ENCODE measurements around the gene EHD4. TPM values are rescaled to one million over a fixed set of nuclear protein-coding genes. Genes with fewer than 3 reads are reported as not detected.

The EHD4 gene
- polyA plus RNA-seq, 1 donor (not counting 4 experiments of a cell fraction or from before 2014, with no cell fraction given), result 31.5 TPM

GRCh38 chr15:41894251-41894790, 78.0 kb downstream of the EHD4 start:
- no peak for FAIRE-seq
- Histone ChIP-seq H3K27ac (ENCODE audit: control insufficient read depth, insufficient read depth, low read length) (peak overlapping the region; percentile 77), H3K79me2 (ENCODE audit: control insufficient read depth, insufficient read depth, low read length) (no peaks in the 10 kb centered on the region), H3K4me2 (ENCODE audit: control insufficient read depth, extremely low read depth, insufficient read depth, low read depth, low read length) (peak overlapping the region; percentile 65), H3K4me3 (ENCODE audit: control insufficient read depth in 2 of 3, extremely low read depth in 1 of 3, insufficient read depth in 2 of 3, low read depth in 1 of 3, low read length in 3 of 3) (peak overlapping the region in 1 of 3 experiments; percentile 30), H2AFZ (ENCODE audit: control insufficient read depth, low read length) (peak overlapping the region; percentile 39), H3K9me1 (ENCODE audit: control insufficient read depth, extremely low read depth, insufficient read depth, low read length) (no peaks in the 10 kb centered on the region), H3K27me3 (ENCODE audit: control insufficient read depth, extremely low read depth, insufficient read depth, low read length) (no peaks in the 10 kb centered on the region), H4K20me1 (ENCODE audit: control insufficient read depth, extremely low read depth, insufficient read depth, low read length) (no peaks in the 10 kb centered on the region), H3K9ac (ENCODE audit: control insufficient read depth, extremely low read depth, insufficient read depth, low read length) (peak overlapping the region; percentile 72), H3K36me3 (ENCODE audit: control insufficient read depth in 2 of 2, extremely low read depth in 1 of 2, insufficient read depth in 2 of 2, low read length in 2 of 2) (peaks cover 2 to 10% of the 10 kb centered on the region in 2 experiments), H3K4me1 (ENCODE audit: control insufficient read depth, extremely low read depth, insufficient read depth, low read length) (peaks cover 19% of the 10 kb centered on the region), H3K9me3 (ENCODE audit: control insufficient read depth, low read depth, low read length) (no peaks in the 10 kb centered on the region)
- TF ChIP-seq, protein P1, sequence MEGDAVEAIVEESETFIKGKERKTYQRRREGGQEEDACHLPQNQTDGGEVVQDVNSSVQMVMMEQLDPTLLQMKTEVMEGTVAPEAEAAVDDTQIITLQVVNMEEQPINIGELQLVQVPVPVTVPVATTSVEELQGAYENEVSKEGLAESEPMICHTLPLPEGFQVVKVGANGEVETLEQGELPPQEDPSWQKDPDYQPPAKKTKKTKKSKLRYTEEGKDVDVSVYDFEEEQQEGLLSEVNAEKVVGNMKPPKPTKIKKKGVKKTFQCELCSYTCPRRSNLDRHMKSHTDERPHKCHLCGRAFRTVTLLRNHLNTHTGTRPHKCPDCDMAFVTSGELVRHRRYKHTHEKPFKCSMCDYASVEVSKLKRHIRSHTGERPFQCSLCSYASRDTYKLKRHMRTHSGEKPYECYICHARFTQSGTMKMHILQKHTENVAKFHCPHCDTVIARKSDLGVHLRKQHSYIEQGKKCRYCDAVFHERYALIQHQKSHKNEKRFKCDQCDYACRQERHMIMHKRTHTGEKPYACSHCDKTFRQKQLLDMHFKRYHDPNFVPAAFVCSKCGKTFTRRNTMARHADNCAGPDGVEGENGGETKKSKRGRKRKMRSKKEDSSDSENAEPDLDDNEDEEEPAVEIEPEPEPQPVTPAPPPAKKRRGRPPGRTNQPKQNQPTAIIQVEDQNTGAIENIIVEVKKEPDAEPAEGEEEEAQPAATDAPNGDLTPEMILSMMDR (optimal IDR thresholded peaks at IDR 0.05 in 1 of 3, IDR thresholded peaks at IDR 0.05 in 1 of 3, conservative IDR thresholded peaks at IDR 0.05 in 1 of 3; ENCODE audit: extremely low read depth in 1 of 3, insufficient read depth in 2 of 3, low read length in 3 of 3), result no peak
- no peak for TF ChIP-seq EZH2 (IDR thresholded peaks at IDR 0.05; ENCODE audit: low read length)
- DNase-seq (ENCODE audit: low read depth, low spot score), result no peak
- dilution Hi-C loops (cut with MboI; ENCODE audit: extremely low pct_ligation_motif_present, low sequenced_read_pairs), result no loop called here

DNA sequence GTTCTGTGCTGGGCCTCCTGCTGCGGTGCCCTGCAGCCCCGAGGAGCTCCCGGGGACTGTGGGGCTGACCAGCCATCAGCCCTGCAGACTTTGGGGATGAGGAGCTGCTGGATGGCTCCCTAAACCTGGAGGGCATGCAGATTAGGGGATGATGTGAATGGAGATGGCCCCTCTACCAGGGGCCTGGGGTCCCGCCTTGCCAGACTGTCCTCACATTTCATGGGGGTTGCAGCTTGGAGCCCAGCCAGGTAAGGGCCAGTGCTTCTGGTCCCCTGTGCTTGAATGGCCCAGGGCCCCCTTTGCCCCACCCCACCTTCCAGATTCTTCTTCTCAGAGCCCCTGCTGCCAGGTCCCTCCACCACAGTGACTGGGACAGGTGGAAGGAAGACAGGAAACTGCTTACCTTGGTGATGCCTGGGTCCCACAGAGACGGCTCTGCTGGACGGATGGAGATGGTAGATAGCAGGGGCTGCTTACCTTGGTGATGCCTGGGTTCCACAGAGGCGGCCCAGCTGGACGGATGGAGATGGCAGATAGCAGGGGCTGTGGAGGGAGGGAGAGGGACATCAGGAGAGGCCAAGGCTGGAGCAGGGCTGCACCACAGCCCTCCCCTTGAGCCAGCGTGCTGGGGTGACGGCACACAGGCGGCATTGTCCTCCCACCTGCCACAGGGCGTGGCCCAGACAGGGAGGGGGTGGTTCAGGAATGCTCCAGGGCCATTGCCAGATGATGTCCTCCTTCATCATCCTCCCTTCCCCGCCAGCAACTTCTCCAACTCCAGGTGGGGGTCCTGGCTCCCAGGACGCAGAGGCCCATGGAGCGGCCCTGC, 78.7 kb downstream of the EHD4 start, which contains the start of gene SPTBN5:
SPTBN5 (minus strand) TSS at position 632 of the 829 bp plus-strand sequence; CDS start at position 76, 556 bp downstream.
- Histone ChIP-seq H3K9me1 (ENCODE audit: control insufficient read depth, extremely low read depth, insufficient read depth, low read length) (no peaks in the 10 kb centered on the region), H3K79me2 (ENCODE audit: control insufficient read depth, insufficient read depth, low read length) (no peaks in the 10 kb centered on the region), H3K27me3 (ENCODE audit: control insufficient read depth, extremely low read depth, insufficient read depth, low read length) (no peaks in the 10 kb centered on the region), H3K27ac (ENCODE audit: control insufficient read depth, insufficient read depth, low read length) (peak within 1 kb of the TSS; percentile 77), H3K4me1 (ENCODE audit: control insufficient read depth, extremely low read depth, insufficient read depth, low read length) (peaks cover 19% of the 10 kb centered on the region), H4K20me1 (ENCODE audit: control insufficient read depth, extremely low read depth, insufficient read depth, low read length) (no peaks in the 10 kb centered on the region), H3K4me2 (ENCODE audit: control insufficient read depth, extremely low read depth, insufficient read depth, low read depth, low read length) (peak within 1 kb of the TSS; percentile 65), H3K9ac (ENCODE audit: control insufficient read depth, extremely low read depth, insufficient read depth, low read length) (peak within 1 kb of the TSS; percentile 72), H3K36me3 (ENCODE audit: control insufficient read depth in 2 of 2, extremely low read depth in 1 of 2, insufficient read depth in 2 of 2, low read length in 2 of 2) (peaks cover 0 to 10% of the 10 kb centered on the region in 2 experiments), H3K4me3 (ENCODE audit: control insufficient read depth in 2 of 3, extremely low read depth in 1 of 3, insufficient read depth in 2 of 3, low read depth in 1 of 3, low read length in 3 of 3) (peak within 1 kb of the TSS in 2 of 3 experiments; percentile 9 to 30), H2AFZ (ENCODE audit: control insufficient read depth, low read length) (peak within 1 kb of the TSS; percentile 39), H3K9me3 (ENCODE audit: control insufficient read depth, low read depth, low read length) (no peaks in the 10 kb centered on the region)
- dilution Hi-C loops (cut with MboI; ENCODE audit: extremely low pct_ligation_motif_present, low sequenced_read_pairs), result no loop called here
- TF ChIP-seq, protein P1 (optimal IDR thresholded peaks at IDR 0.05 in 1 of 3, IDR thresholded peaks at IDR 0.05 in 1 of 3, conservative IDR thresholded peaks at IDR 0.05 in 1 of 3; ENCODE audit: extremely low read depth in 1 of 3, insufficient read depth in 2 of 3, low read length in 3 of 3), result no peak
- no peak for TF ChIP-seq EZH2 (IDR thresholded peaks at IDR 0.05; ENCODE audit: low read length)
- FAIRE-seq, result no peak
- no peak for DNase-seq (ENCODE audit: low read depth, low spot score)
